Ovary (tissue), 9 donors: ENCODE measurements around the gene ERBB2. TPM values are rescaled to one million over a fixed set of nuclear protein-coding genes. Genes with fewer than 3 reads are reported as not detected.

ENCODE experiments used
- DNase-seq, 5 donors: peaks; one replicate each; pipeline ENCODE4 v3.0.0-alpha.2; 2019 to 2020
- H3K27ac ChIP-seq, 2 donors: fragments of 200-600 bp; one replicate each; pipeline versions ENCODE4 v1.5.1 to v1.8.0; 2019 to 2022
- H3K27me3 ChIP-seq: fragments of 200-600 bp; one replicate; pipeline ENCODE4 v1.8.0; 2022
- H3K36me3 ChIP-seq: fragments of 200-600 bp; sonication (generic); one replicate; pipeline ENCODE4 v1.5.1; 2019
- H3K4me1 ChIP-seq: one replicate; pipeline ENCODE4 v1.8.1; 2013; ENCODE audit warnings: mild to moderate bottlenecking, moderate library complexity; ENCODE audit not compliant: insufficient read depth
- H3K4me3 ChIP-seq: fragments of 200-600 bp; sonication (generic); one replicate; pipeline ENCODE4 v1.5.1; 2017
- H3K9me3 ChIP-seq, 2 donors: fragments of 200-600 bp in 1 of 2; sonication (generic) in 1 of 2; one replicate each; pipeline versions ENCODE4 v1.5.1 to v1.8.1; 2013 to 2019; ENCODE audit warnings: mild to moderate bottlenecking in 1 of 2, moderate library complexity in 1 of 2
- CTCF ChIP-seq, 3 donors: fragments of 450-650 bp in 2 of 3; fragments of 200-600 bp in 1 of 3; IDR thresholded peaks; one replicate each; pipeline versions ENCODE4 v1.5.1 to v1.8.0; 2016 to 2022; ENCODE audit warnings: antibody characterized with exemption in 3 of 3, mild to moderate bottlenecking in 1 of 3
- EP300 ChIP-seq: sonication (generic); formaldehyde crosslinking; IDR thresholded peaks from one replicate; pipeline ENCODE4 v1.6.1; 2017; ENCODE audit warnings: antibody characterized with exemption
- POLR2A ChIP-seq: fragments of 450-650 bp; IDR thresholded peaks from one replicate; pipeline ENCODE4 v1.6.1; 2017; ENCODE audit warnings: antibody characterized with exemption, mild to moderate bottlenecking, moderate library complexity
- WGBS, 3 donors: extraction: QIAGEN DNeasy Blood & Tissue Kit in 1 of 3; methylation state at CpG; one replicate each; pipeline versions ENCODE4 v1.1.5 to v1.1.7; 2013 to 2017; 5-methylcytosine and 5-hydroxymethylcytosine counted together
- intact Hi-C, 4 donors: fragments of 100-400 bp; cut with DNase I; formaldehyde crosslinking; loops; one replicate each; pipeline versions ENCODE4 v1.11.0 to v1.15.1; 2022 to 2023
- polyA plus RNA-seq, 2 donors: library from polyadenylated mRNA; stranded (reverse); fragments of 200-250 nt in 1 of 2; fragments of 350-450 nt in 1 of 2; fragmentation: Illumina TruSeq in 1 of 2; extraction: RNeasy Lipid Tissue Mini Kit (QIAGEN cat#74804) in 1 of 2; gene quantifications; one replicate each; pipeline ENCODE4 v1.2.3, GENCODE V29; 2013 to 2014
- total RNA-seq, 7 donors: library from RNA; depleted of rRNA in 2 of 7; stranded (reverse); fragments of >200 nt in 2 of 7; fragmentation: NEBNext Ultra II Directional in 3 of 7; extraction: Animal tissue kit (Norgen Biotek cat#: 25700) in 3 of 7; gene quantifications; one replicate each; pipeline versions ENCODE4 v1.1.0 to v1.2.4, GENCODE V29; 2016 to 2023
- donor health status: DM: no; HTN: no; CAD: no; lungs with moderate emphysema.
- donor health status: DM: no; HTN: no; CAD: no.
- donor health status: Bipolar disorder and iron deficiency.
- donor health status: DM: yes; HTN: yes; CAD: no.
- donor health status: DM: no; HTN: no; CAD: no.
- donor health status: DM: yes; HTN: yes; CAD: no.

The ERBB2 gene
- total and polyA plus RNA-seq, 9 donors, result 20.1 to 66.3 (median 50.6) TPM

- WGBS, 3 donors, result 0 to 1% (median 1%) methylated on average over 71 to 91 of the region's 91 CpGs
- peak; percentile 82 to 92 (median 88) for DNase-seq
- Histone ChIP-seq H3K4me1 (no peaks in the 10 kb centered on the region), H3K27ac (peak overlapping the region; percentile 61 to 93), H3K9me3 (no peaks in the 10 kb centered on the region), H3K27me3 (no peaks in the 10 kb centered on the region), H3K36me3 (no peaks in the 10 kb centered on the region), H3K4me3 (peak overlapping the region; percentile 83)
- intact Hi-C loops, result loop anchor here (5.0 kb wide), 2 partner anchors 127 to 132 kb away; partner anchors contain the start of gene PPP1R1B (in 1 of the 4)
- TF ChIP-seq CTCF (IDR thresholded peaks at IDR 0.05) (peak; percentile 95 to 98 (median 97)), POLR2A (no peak), EP300 (no peak)
Measured at GRCh38 chr17:39754161-39754957, 54.5 kb downstream of the ERBB2 start.

- intact Hi-C loops, result loop anchor here (5.0 kb wide), 2 partner anchors 128 to 133 kb away; partner anchors contain the start of gene PPP1R1B (in 1 of the 4)
- Histone ChIP-seq H3K27ac (peak overlapping the region; percentile 61 to 93), H3K4me1 (no peaks in the 10 kb centered on the region), H3K4me3 (peak overlapping the region; percentile 83), H3K36me3 (no peaks in the 10 kb centered on the region), H3K27me3 (no peaks in the 10 kb centered on the region), H3K9me3 (no peaks in the 10 kb centered on the region)
- DNase-seq, result peak in 1 of 5 donors; percentile 17
- TF ChIP-seq CTCF (IDR thresholded peaks at IDR 0.05), result no peak
- no peak for TF ChIP-seq POLR2A
- no peak for TF ChIP-seq EP300
- WGBS, 3 donors, result 26 to 30% (median 27%) methylated on average over 21 of the region's 21 CpGs
Measured at GRCh38 chr17:39754958-39755553, 55.2 kb downstream of the ERBB2 start.

- no peaks in the 10 kb centered on the region for H3K9me3 ChIP-seq
- H3K4me3 ChIP-seq, result no peak overlapping the region
- H3K36me3 ChIP-seq, result no peaks in the 10 kb centered on the region
- intact Hi-C loops, result no loop called here
- no peaks in the 10 kb centered on the region for H3K27me3 ChIP-seq
- DNase-seq, result no peak
- H3K27ac ChIP-seq, result peak overlapping the region in 1 of 2 donors; percentile 93
- H3K4me1 ChIP-seq, result no peaks in the 10 kb centered on the region
- 60 to 63% (median 63%) methylated on average over 18 of the region's 18 CpGs for WGBS, 3 donors
- TF ChIP-seq CTCF (IDR thresholded peaks at IDR 0.05), result no peak
- no peak for TF ChIP-seq POLR2A
- TF ChIP-seq EP300, result no peak
Measured at GRCh38 chr17:39755554-39756379, 55.9 kb downstream of the ERBB2 start.

- Histone ChIP-seq H3K27ac (no peak overlapping the region), H3K36me3 (no peaks in the 10 kb centered on the region), H3K9me3 (no peaks in the 10 kb centered on the region), H3K27me3 (no peaks in the 10 kb centered on the region), H3K4me3 (no peak overlapping the region), H3K4me1 (no peaks in the 10 kb centered on the region)
- DNase-seq, result no peak
- TF ChIP-seq POLR2A (no peak), CTCF (IDR thresholded peaks at IDR 0.05) (no peak), EP300 (no peak)
- 53 to 58% (median 57%) methylated on average over 7 of the region's 7 CpGs for WGBS, 3 donors
- intact Hi-C loops, result no loop called here
Measured at GRCh38 chr17:39756380-39757079, 56.7 kb downstream of the ERBB2 start.
